OCI-LY1 (cell line): ENCODE results near the gene IMMP2L.

ENCODE experiments used
- H2AFZ ChIP-seq: fragments of 200-600 bp; sonication (generic), shearing (Covaris generic); 2 replicates; pipeline ENCODE4 v1.6.0; 2014; ENCODE audit warnings: antibody characterized with exemption, mild to moderate bottlenecking, low read length
- H3F3A ChIP-seq: fragments of 200-600 bp; sonication (generic), shearing (Covaris generic); 2 replicates; pipeline ENCODE4 v1.6.0; 2014; ENCODE audit warnings: mild to moderate bottlenecking, antibody characterized with exemption, low read length, moderate library complexity; ENCODE audit not compliant: insufficient read depth
- H3K27ac ChIP-seq: fragments of 200-600 bp; sonication (generic); 2 replicates; pipeline ENCODE4 v1.5.1; 2014; ENCODE audit warnings: low read length, mixed run types, mild to moderate bottlenecking, low read depth; ENCODE audit not compliant: poor library complexity, severe bottlenecking
- H3K27me3 ChIP-seq: fragments of 200-600 bp; sonication (generic); 2 replicates; pipeline ENCODE4 v1.6.0; 2014; ENCODE audit warnings: antibody characterized with exemption, mild to moderate bottlenecking, low read length, moderate library complexity; ENCODE audit not compliant: insufficient read depth
- H3K36me3 ChIP-seq: fragments of 200-600 bp; sonication (generic); 2 replicates; pipeline ENCODE4 v1.6.1; 2014; ENCODE audit warnings: mild to moderate bottlenecking, antibody characterized with exemption, low read length, moderate library complexity, mixed read lengths; ENCODE audit not compliant: insufficient read depth
- H3K4me1 ChIP-seq: fragments of 200-600 bp; sonication (generic); 2 replicates; pipeline ENCODE4 v1.5.1; 2014; ENCODE audit warnings: mild to moderate bottlenecking, low read length, moderate library complexity; ENCODE audit not compliant: insufficient read depth, severe bottlenecking
- H3K4me2 ChIP-seq: fragments of 200-600 bp; sonication (generic), shearing (Covaris generic); 2 replicates; pipeline ENCODE4 v1.6.1; 2014; ENCODE audit warnings: low read length
- H3K4me3 ChIP-seq: fragments of 200-600 bp; sonication (generic); 2 replicates; pipeline ENCODE4 v1.5.1; 2014; ENCODE audit warnings: low read length, low read depth, mild to moderate bottlenecking, mixed read lengths; ENCODE audit not compliant: poor library complexity, severe bottlenecking
- H3K79me2 ChIP-seq: fragments of 200-600 bp; shearing (Covaris generic); 2 replicates; pipeline ENCODE4 v1.6.1; 2016; ENCODE audit warnings: mixed run types, low read length, mixed read lengths; ENCODE audit not compliant: insufficient read depth
- H3K9ac ChIP-seq: fragments of 200-600 bp; sonication (generic), shearing (Covaris generic); 2 replicates; pipeline ENCODE4 v1.6.1; 2014; ENCODE audit warnings: mild to moderate bottlenecking, low read length, mixed read lengths
- H3K9me2 ChIP-seq: fragments of 200-600 bp; sonication (generic), shearing (Covaris generic); 2 replicates; pipeline ENCODE4 v1.6.1; 2014; ENCODE audit warnings: low read depth, mild to moderate bottlenecking, low read length, mixed read lengths
- H3K9me3 ChIP-seq: fragments of 200-600 bp; shearing (Covaris generic); 2 replicates; pipeline ENCODE4 v1.6.1; 2014; ENCODE audit warnings: low read length, mixed read lengths
- H4K20me1 ChIP-seq: fragments of 200-600 bp; sonication (generic), shearing (Covaris generic); 2 replicates; pipeline ENCODE4 v1.6.0; 2016; ENCODE audit warnings: mild to moderate bottlenecking, low read length; ENCODE audit not compliant: insufficient read depth
- CTCF ChIP-seq: fragments of 200-600 bp; sonication (generic), shearing (Covaris generic); IDR thresholded peaks from 2 replicates; pipeline ENCODE4 v1.5.1; 2017; ENCODE audit warnings: mild to moderate bottlenecking, antibody characterized with exemption, low read length, moderate library complexity, mixed read lengths
- EZH2 ChIP-seq: fragments of 200-600 bp; sonication (generic), shearing (Covaris generic); IDR thresholded peaks from 2 replicates; pipeline ENCODE4 v1.8.0; 2017; ENCODE audit warnings: borderline replicate concordance, mixed run types, mild to moderate bottlenecking, antibody characterized with exemption, low read length, moderate library complexity, mixed read lengths

The IMMP2L gene

GRCh38 chr7:111475419-111475748 lies 86.9 kb downstream of the IMMP2L start:
- no peak overlapping the region for H3K4me2 ChIP-seq
- TF ChIP-seq CTCF (no peak), EZH2 (no peak)
- no peaks in the 10 kb centered on the region for H3K9me2 ChIP-seq
- H3K9me3 ChIP-seq = 0 out of 2 replicates have a peak, but pooled peaks cover 6% of the 10 kb centered on the region
- no peaks in the 10 kb centered on the region for H3K27me3 ChIP-seq
- no peaks in the 10 kb centered on the region for H3K79me2 ChIP-seq
- H3K36me3 ChIP-seq = no peaks in the 10 kb centered on the region
- H3K27ac ChIP-seq = no peak overlapping the region
- no peak overlapping the region for H3K9ac ChIP-seq
- H3F3A ChIP-seq = no peaks in the 10 kb centered on the region
- no peaks in the 10 kb centered on the region for H3K4me1 ChIP-seq
- H4K20me1 ChIP-seq = no peaks in the 10 kb centered on the region
- H2AFZ ChIP-seq = no peak overlapping the region
- no peak overlapping the region for H3K4me3 ChIP-seq

GRCh38 chr7:111474723-111475418 lies 87.4 kb downstream of the IMMP2L start:
- TF ChIP-seq CTCF = no peak
- no peak for TF ChIP-seq EZH2
- H3K4me3 ChIP-seq = no peak overlapping the region
- H3K27me3 ChIP-seq = no peaks in the 10 kb centered on the region
- no peak overlapping the region for H3K9ac ChIP-seq
- H3K4me1 ChIP-seq = no peaks in the 10 kb centered on the region
- H3K9me3 ChIP-seq = 0 out of 2 replicates have a peak, but pooled peaks cover 6% of the 10 kb centered on the region
- H4K20me1 ChIP-seq = no peaks in the 10 kb centered on the region
- H3K36me3 ChIP-seq = no peaks in the 10 kb centered on the region
- H3K79me2 ChIP-seq = no peaks in the 10 kb centered on the region
- no peak overlapping the region for H2AFZ ChIP-seq
- H3K4me2 ChIP-seq = no peak overlapping the region
- H3K9me2 ChIP-seq = no peaks in the 10 kb centered on the region
- no peaks in the 10 kb centered on the region for H3F3A ChIP-seq
- H3K27ac ChIP-seq = no peak overlapping the region

GRCh38 chr7:111473449-111474198 lies 88.7 kb downstream of the IMMP2L start:
- no peak overlapping the region for H3K27ac ChIP-seq
- no peak overlapping the region for H2AFZ ChIP-seq
- H3K9ac ChIP-seq = no peak overlapping the region
- H4K20me1 ChIP-seq = no peaks in the 10 kb centered on the region
- H3K4me1 ChIP-seq = no peaks in the 10 kb centered on the region
- no peak overlapping the region for H3K4me2 ChIP-seq
- no peaks in the 10 kb centered on the region for H3K9me2 ChIP-seq
- no peaks in the 10 kb centered on the region for H3F3A ChIP-seq
- no peak for TF ChIP-seq EZH2
- TF ChIP-seq CTCF = no peak
- no peaks in the 10 kb centered on the region for H3K36me3 ChIP-seq
- H3K79me2 ChIP-seq = no peaks in the 10 kb centered on the region
- H3K4me3 ChIP-seq = no peak overlapping the region
- no peaks in the 10 kb centered on the region for H3K27me3 ChIP-seq
- H3K9me3 ChIP-seq = 0 out of 2 replicates have a peak, but pooled peaks cover 6% of the 10 kb centered on the region
